ENCODE results near the gene LMNTD1. TPM values are rescaled to one million over a fixed set of nuclear protein-coding genes. Genes with fewer than 3 reads are reported as not detected.

LMNTD1 gene
- total and polyA plus RNA-seq, 10 donors, result 0.05 TPM; not detected in 9

- Histone ChIP-seq H3K27ac (no peak overlapping the region), H3K9me3 (peaks cover 0 to 5% (median 3%) of the 10 kb centered on the region in 8 donors), H3K27me3 (replicated peaks in 1 of 7) (no peaks in the 10 kb centered on the region), H3K4me3 (no peak overlapping the region), H3K36me3 (no peaks in the 10 kb centered on the region), H3K4me1 (peaks cover 0 to 7% (median 0%) of the 10 kb centered on the region in 6 donors)
- no peak for TF ChIP-seq POLR2A (IDR thresholded peaks at IDR 0.05)
- no peak for TF ChIP-seq CTCF (IDR thresholded peaks at IDR 0.05 in 8 of 11, conservative IDR thresholded peaks at IDR 0.05 in 3 of 11)
- TF ChIP-seq POLR2AphosphoS5 (IDR thresholded peaks at IDR 0.05), result no peak
- WGBS, 5 donors, result 84 to 95% (median 87%) methylated on average over 5 of the region's 5 CpGs
- intact Hi-C loops (cut with DNase I; ENCODE audit: low total_unique reads), result no loop called here
- DNase-seq, result no peak
Observed at GRCh38 chr12:25581067-25581466, 28.0 kb upstream of the LMNTD1 start.

- TF ChIP-seq POLR2A (IDR thresholded peaks at IDR 0.05) (no peak), CTCF (IDR thresholded peaks at IDR 0.05 in 8 of 11, conservative IDR thresholded peaks at IDR 0.05 in 3 of 11) (no peak), POLR2AphosphoS5 (IDR thresholded peaks at IDR 0.05) (no peak)
- no peaks in the 10 kb centered on the region for H3K4me1 ChIP-seq
- peaks cover 0 to 5% (median 3%) of the 10 kb centered on the region in 8 donors for H3K9me3 ChIP-seq
- no peaks in the 10 kb centered on the region for H3K36me3 ChIP-seq
- no peak for DNase-seq
- 91 to 97% (median 93%) methylated on average over 2 of the region's 2 CpGs for WGBS, 5 donors
- no peaks in the 10 kb centered on the region for H3K27me3 ChIP-seq (replicated peaks in 1 of 7)
- intact Hi-C loops (cut with DNase I; ENCODE audit: low total_unique reads), result no loop called here
- H3K4me3 ChIP-seq, result no peak overlapping the region
- no peak overlapping the region for H3K27ac ChIP-seq
Observed at GRCh38 chr12:25578411-25579143, 25.5 kb upstream of the LMNTD1 start.

GRCh38 chr12:25574761-25575160 is 21.7 kb upstream of the LMNTD1 start:
- Histone ChIP-seq H3K9me3 (peaks cover 0 to 5% (median 3%) of the 10 kb centered on the region in 8 donors), H3K27me3 (replicated peaks in 1 of 7) (no peaks in the 10 kb centered on the region), H3K4me1 (no peaks in the 10 kb centered on the region), H3K36me3 (no peaks in the 10 kb centered on the region), H3K4me3 (no peak overlapping the region), H3K27ac (no peak overlapping the region)
- intact Hi-C loops (cut with DNase I; ENCODE audit: low total_unique reads), result no loop called here
- WGBS, 5 donors, result 47 to 74% (median 63%) methylated on average over 1 of the region's 1 CpG
- TF ChIP-seq POLR2AphosphoS5 (IDR thresholded peaks at IDR 0.05) (no peak), POLR2A (IDR thresholded peaks at IDR 0.05) (no peak), CTCF (IDR thresholded peaks at IDR 0.05 in 8 of 11, conservative IDR thresholded peaks at IDR 0.05 in 3 of 11) (no peak)
- no peak for DNase-seq

GRCh38 chr12:25573346-25573745 is 20.3 kb upstream of the LMNTD1 start:
- intact Hi-C loops (cut with DNase I; ENCODE audit: low total_unique reads), result no loop called here
- TF ChIP-seq POLR2AphosphoS5 (IDR thresholded peaks at IDR 0.05), result no peak
- TF ChIP-seq CTCF (IDR thresholded peaks at IDR 0.05 in 8 of 11, conservative IDR thresholded peaks at IDR 0.05 in 3 of 11), result no peak
- TF ChIP-seq POLR2A (IDR thresholded peaks at IDR 0.05), result no peak
- peaks cover 0 to 13% (median 5%) of the 10 kb centered on the region in 8 donors for H3K9me3 ChIP-seq
- H3K27me3 ChIP-seq (replicated peaks in 1 of 7), result no peaks in the 10 kb centered on the region
- H3K4me1 ChIP-seq, result no peaks in the 10 kb centered on the region
- WGBS, 5 donors, result 83 to 97% (median 90%) methylated on average over 4 of the region's 4 CpGs
- no peaks in the 10 kb centered on the region for H3K36me3 ChIP-seq
- DNase-seq, result no peak
- no peak overlapping the region for H3K27ac ChIP-seq
- H3K4me3 ChIP-seq, result no peak overlapping the region
